GM10266 (cell line): ENCODE measurements around the gene ACY1.

Source experiments
- DNase-seq: peaks from one replicate; pipeline ENCODE4 v3.0.0; 2012; ENCODE audit errors: extremely low spot score
- TF ChIP-seq, protein P1 (sequence below): IDR thresholded peaks from 2 replicates; pipeline ENCODE4 v1.5.1; 2012; ENCODE audit warnings: mild to moderate bottlenecking, low read depth; ENCODE audit not compliant: control insufficient read depth, insufficient read depth; ENCODE audit errors: missing control alignments

The ACY1 gene

DNA sequence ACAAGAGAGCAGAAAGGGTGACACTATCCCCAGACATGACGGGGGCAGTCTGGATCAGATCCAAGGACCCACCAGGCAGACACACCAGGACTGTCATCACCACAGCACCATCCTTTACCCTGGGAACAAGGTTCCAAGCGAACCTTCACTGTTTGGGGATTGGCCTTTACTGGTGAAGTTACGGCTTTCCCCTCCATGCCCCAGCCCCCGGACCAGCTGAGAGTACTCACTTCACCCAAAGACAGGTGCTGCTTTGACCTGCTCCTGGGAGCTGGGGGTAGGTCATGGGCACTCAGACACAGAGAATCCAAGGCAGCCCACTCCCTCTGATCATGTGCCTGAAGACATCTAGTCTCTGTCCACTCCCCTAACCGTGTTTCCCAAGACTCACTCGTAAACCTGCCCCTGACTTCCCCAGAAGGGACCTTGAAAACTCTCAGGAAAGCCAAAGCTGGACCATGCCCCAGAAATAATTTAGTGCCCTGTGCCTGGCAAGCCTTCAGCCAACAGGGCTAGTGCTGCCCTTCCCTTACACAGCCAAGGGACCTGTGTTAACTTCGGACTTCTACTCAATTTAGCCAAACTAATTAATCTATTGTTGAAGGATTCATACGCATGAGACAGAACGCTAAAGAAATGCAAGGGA, 44.4 kb upstream of the ACY1 start:
- TF ChIP-seq, protein P1, sequence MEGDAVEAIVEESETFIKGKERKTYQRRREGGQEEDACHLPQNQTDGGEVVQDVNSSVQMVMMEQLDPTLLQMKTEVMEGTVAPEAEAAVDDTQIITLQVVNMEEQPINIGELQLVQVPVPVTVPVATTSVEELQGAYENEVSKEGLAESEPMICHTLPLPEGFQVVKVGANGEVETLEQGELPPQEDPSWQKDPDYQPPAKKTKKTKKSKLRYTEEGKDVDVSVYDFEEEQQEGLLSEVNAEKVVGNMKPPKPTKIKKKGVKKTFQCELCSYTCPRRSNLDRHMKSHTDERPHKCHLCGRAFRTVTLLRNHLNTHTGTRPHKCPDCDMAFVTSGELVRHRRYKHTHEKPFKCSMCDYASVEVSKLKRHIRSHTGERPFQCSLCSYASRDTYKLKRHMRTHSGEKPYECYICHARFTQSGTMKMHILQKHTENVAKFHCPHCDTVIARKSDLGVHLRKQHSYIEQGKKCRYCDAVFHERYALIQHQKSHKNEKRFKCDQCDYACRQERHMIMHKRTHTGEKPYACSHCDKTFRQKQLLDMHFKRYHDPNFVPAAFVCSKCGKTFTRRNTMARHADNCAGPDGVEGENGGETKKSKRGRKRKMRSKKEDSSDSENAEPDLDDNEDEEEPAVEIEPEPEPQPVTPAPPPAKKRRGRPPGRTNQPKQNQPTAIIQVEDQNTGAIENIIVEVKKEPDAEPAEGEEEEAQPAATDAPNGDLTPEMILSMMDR, result no peak
- DNase-seq, result no peak

DNA sequence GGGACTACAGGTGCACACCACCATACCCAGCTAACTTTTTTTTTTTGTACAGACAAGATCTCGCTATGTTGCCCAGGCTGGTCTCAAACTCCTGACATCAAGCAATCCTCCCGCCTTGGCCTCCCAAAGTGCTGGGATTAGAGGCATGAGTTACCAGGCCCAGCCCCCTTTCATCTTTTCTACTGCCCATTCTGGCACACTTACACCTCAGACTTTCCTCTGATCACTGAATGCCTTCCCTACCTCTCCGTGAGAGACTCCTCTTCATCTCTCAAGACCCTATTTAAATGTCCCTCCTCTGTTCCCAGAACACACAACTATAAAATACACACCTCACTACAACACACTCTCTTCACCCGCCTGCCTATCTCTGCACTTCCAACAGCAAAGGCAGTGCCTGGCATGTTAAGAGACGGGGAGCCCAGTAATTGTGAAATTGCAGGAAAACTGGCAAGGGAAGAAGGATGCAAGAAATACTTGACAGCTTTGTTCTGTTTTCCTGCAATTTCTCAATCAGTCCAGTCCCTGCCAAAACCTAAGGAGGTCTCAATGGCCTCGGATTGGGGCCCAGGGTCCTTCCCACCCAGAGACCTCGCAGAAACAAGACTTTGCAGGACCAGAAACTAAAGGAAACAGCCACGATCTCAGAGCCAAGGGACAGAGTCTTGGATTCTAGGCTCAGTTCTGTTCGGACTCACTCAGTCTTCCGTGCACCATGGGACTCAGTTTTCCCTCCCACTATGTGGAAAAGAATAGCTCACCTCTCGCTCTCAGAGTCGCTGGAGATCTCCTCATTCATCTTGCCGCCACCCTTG, 42.5 kb upstream of the ACY1 start:
- no peak for DNase-seq
- TF ChIP-seq, protein P1, result no peak

DNA sequence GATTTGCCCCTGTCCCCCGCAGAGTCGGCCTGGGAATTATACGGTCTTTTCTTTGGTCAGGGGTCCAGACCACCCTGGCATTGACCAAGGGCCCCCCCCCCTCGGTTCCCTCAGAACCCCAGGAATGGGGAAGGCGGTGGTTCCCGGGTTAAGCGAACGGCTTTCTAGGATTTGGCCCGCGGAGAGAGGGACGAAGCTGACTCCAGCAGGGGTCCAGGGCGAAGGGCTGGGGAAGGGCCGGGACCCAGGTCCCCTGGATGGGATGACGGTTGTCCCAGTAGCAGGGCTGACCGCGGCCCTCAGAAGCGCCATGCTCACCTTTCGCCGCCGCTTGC, 41.9 kb upstream of the ACY1 start:
- TF ChIP-seq, protein P1, result no peak
- no peak for DNase-seq

DNA sequence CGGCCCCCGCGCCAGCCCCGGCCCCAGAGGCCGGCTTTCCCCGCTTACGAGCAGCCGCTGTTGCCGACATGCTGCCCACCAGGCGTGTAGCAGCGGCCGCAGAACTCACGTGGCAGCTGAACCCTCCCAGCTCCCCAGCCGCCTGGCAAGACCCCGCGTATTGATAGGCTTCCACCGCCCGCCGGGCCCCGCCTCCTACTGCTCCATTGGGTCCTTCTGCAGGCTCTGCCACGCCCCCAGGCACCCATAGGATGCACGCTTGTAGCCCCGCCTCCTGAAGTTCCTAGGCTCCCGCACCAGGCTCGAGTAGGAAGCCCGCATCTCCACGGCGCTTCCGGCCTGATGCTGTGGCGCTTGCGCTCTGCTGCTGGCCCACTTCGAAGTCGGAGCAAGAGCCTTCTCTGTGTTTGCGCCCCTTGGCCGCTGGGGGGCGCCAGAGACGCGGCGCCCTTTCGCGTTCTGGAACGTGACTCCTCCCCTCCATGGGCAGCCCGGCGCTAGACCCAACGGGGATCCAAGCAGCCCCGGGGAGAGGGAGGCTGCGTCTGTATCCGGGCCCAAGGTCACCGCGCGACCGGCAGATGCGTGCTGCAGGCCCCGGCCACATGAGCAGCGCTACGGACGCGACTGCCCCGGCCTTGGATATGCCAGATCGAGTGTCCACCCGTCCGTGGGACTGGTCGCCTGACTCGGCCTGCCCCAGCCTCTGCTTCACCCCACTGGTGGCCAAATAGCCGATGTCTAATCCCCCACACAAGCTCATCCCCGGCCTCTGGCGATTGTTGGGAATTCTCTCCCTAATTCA, 41.3 kb upstream of the ACY1 start, which contains the start of the genes PARP3 and RRP9:
Gene PARP3, plus strand, starts transcription at position 566 of the 805 bp plus-strand sequence. CDS start 993 bp downstream, outside the sequence.
Gene RRP9, minus strand, starts transcription at position 107 of the 805 bp plus-strand sequence. Its CDS starts 37 bp downstream, at position 70.
- TF ChIP-seq, protein P1, result peak; percentile 98
- peak; percentile 98 for DNase-seq

DNA sequence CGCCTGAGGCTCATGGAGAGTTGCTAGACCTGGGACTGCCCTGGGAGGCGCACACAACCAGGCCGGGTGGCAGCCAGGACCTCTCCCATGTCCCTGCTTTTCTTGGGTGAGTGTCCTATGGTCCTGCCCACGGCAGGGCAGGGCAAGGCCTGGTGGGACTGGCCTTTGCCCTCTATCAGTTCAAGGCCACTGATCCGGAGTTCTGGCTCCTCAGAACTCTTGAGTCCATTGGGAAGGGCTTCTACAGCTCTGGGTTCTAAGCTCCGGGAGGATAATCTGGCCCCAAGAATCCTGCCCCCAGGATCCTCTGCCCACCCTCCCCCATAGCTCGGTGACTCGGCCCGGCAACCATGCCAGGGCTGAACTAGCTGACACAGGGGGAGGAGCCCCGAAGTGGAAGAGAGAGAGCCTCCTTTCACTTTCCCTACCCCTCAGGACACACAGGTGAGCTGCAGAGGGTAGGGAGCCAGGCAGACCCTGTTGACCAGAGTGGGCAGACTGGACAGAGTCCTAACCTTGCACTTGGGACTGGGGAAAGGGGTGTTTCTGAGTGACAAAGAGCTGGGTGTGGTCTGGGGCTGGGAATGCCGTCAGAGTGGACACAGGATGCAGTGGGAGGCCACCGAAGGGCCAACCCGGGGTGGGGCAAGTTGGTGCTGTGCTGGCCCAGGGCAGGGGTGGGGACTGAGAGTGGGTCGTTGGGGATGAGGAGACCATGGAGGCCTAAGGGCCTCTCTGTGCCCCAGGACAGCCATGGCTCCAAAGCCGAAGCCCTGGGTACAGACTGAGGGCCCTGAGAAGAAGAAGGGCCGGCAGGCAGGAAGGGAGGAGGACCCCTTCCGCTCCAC, 40.5 kb upstream of the ACY1 start:
- TF ChIP-seq, protein P1, result no peak
- peak; percentile 86 for DNase-seq
